ENCODE measurements around the gene IMMP2L. TPM values are rescaled to one million over a fixed set of nuclear protein-coding genes. Genes with fewer than 3 reads are reported as not detected.

The IMMP2L gene
- total and polyA plus RNA-seq, 2 of the 13 experiments (the other 11 are each of a cell fraction or from before 2014, with no cell fraction given), result 7.8 to 16.9 TPM

DNA sequence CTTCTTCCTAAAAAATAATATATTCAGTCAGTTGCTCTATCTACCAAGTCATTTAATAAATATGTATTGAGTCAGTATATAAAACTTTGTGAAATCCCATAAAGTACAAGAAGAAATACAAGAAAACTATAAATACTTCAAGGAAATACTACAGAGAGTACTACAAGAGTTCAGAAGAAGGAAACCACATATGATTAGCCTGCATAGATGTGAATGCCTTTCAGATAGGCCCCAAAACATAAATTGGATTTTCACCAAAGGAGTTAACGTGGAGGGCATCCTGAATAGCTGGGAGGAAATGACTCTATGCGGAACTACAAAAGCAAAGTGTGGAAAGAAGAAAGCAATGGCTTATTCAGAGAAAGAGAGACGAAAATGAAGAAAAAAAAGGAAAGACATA lies 351.3 kb downstream of the IMMP2L start (continued):
- TF ChIP-seq RAD51 (IDR thresholded peaks at IDR 0.05; ENCODE audit: borderline replicate concordance) (no peak), ZNF296 (CRISPR knock-in tag; conservative IDR thresholded peaks at IDR 0.05) (no peak)

DNA sequence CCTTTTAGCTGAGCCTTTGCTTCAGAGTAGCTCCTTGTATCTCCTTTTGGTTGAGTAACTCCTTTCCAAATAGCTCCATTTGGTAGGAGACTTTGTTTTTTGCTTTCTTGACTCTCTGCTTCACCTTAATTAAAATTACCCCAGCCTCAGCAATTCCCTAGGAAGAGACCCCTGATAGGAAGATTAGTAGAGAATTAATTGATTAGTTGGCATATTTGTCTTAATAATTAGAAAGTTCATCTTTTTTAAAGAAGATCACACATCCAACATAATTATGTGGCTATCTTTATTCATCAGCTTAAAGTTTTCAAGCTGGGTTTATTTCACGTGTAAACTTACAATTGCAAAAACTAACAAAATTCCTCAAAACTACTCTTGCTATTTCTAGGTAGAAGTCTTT lies 352.2 kb downstream of the IMMP2L start:
- Histone ChIP-seq H3K9ac (ENCODE audit: insufficient read depth, low read depth, low read length) (no peak overlapping the region), H3K9me3 (ENCODE audit: low read length) (no peaks in the 10 kb centered on the region), H3K36me3 (replicated peaks in 1 of 2; ENCODE audit: control insufficient read depth in 1 of 2, insufficient read depth in 2 of 2, low read length in 2 of 2) (no peaks in the 10 kb centered on the region), H4K20me1 (ENCODE audit: insufficient read depth, low read length) (no peaks in the 10 kb centered on the region), H3K4me1 (ENCODE audit: insufficient read depth, low read length) (no peaks in the 10 kb centered on the region), H3K4me2 (ENCODE audit: low read depth, low read length) (no peak overlapping the region), H3K4me3 (replicated peaks in 1 of 3; ENCODE audit: insufficient read depth in 1 of 3, low read depth in 2 of 3, low read length in 3 of 3) (no peak overlapping the region), H3K27me3 (ENCODE audit: control insufficient read depth in 1 of 2, insufficient read depth in 2 of 2, low read length in 2 of 2) (no peaks in the 10 kb centered on the region; a peak in 1 of 5 replicates), H2AFZ (ENCODE audit: low read length) (no peak overlapping the region), H3K79me2 (ENCODE audit: insufficient read depth, low read length) (no peaks in the 10 kb centered on the region), H3K27ac (ENCODE audit: extremely low read length, insufficient read depth, low read length) (no peak overlapping the region)
- FAIRE-seq (no peak), DNase-seq (ENCODE audit: low spot score) (no peak), ATAC-seq (no peak)
- in situ Hi-C loops (cut with HindIII; ENCODE audit: extremely low pct_ligation_motif_present, low pct_unique_long_range_greater_than_20kb) (no loop called here), intact Hi-C loops (cut with micrococcal nuclease; ENCODE audit: unreplicated experiment) (no loop called here)
- CTCF ChIA-PET (ENCODE audit: low intra/inter-chr PET ratio, low total read pairs), result no interaction called here
- POLR2A ChIA-PET, result no interaction called here
- TF ChIP-seq TBP (CRISPR knock-in tag; IDR thresholded peaks at IDR 0.05) (no peak), ZNF432 (CRISPR knock-in tag; IDR thresholded peaks at IDR 0.05; ENCODE audit: borderline replicate concordance) (no peak), MAFF (IDR thresholded peaks at IDR 0.05; ENCODE audit: low read depth, low read length) (peak; percentile 76), XRCC5 (optimal IDR thresholded peaks at IDR 0.05; ENCODE audit: low read length) (no peak), RXRB (CRISPR knock-in tag; IDR thresholded peaks at IDR 0.05; ENCODE audit: borderline replicate concordance) (no peak), ZNF790 (CRISPR knock-in tag; IDR thresholded peaks at IDR 0.05; ENCODE audit: borderline replicate concordance) (no peak), MAFK (conservative IDR thresholded peaks at IDR 0.05 in 1 of 2, IDR thresholded peaks at IDR 0.05 in 1 of 2; ENCODE audit: low read length in 2 of 2) (peak; percentile 64 to 69), GFI1 (CRISPR knock-in tag; IDR thresholded peaks at IDR 0.05; ENCODE audit: borderline replicate concordance) (no peak), ZSCAN9 (CRISPR knock-in tag; IDR thresholded peaks at IDR 0.05; ENCODE audit: borderline replicate concordance) (no peak)
- TF ChIP-seq, protein P1, sequence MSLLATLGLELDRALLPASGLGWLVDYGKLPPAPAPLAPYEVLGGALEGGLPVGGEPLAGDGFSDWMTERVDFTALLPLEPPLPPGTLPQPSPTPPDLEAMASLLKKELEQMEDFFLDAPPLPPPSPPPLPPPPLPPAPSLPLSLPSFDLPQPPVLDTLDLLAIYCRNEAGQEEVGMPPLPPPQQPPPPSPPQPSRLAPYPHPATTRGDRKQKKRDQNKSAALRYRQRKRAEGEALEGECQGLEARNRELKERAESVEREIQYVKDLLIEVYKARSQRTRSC (CRISPR knock-in tag; IDR thresholded peaks at IDR 0.05; ENCODE audit: low read depth), result no peak
- BruUV-seq (replicated peaks), result no TSS peak
- 100% methylated on average over 1 of the region's 1 CpG for WGBS (ENCODE audit: low lambda C conversion rate)

All from HepG2 (cell line).